ENCODE measurements around the gene SHISAL1.

Gene SHISAL1

DNA sequence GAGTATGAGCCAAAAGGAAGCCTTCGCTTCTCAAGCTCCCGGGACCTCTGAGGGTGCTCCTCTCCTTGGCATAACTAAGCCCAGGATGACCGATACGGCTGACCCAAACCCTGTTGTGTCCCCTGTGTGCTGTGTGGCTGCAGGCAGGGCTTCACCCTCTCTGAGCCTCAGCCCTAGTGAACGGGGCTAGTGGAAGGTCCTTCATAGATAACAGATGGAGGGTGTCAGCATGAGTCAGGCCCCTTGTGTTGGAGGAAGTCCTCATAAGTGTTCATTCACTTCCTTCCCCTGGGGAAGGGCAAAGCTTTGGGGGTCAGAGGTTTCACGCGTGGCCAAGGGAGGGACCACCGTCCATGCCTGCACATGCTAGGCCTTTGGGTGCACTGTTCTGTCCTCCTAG is 21.5 kb downstream of the SHISAL1 start:
- DNase-seq (ENCODE audit: low read depth) = peak; percentile 38
- H3K4me3 ChIP-seq (ENCODE audit: control insufficient read depth, low read depth, low read length) = no peak overlapping the region
- TF ChIP-seq, protein P1, sequence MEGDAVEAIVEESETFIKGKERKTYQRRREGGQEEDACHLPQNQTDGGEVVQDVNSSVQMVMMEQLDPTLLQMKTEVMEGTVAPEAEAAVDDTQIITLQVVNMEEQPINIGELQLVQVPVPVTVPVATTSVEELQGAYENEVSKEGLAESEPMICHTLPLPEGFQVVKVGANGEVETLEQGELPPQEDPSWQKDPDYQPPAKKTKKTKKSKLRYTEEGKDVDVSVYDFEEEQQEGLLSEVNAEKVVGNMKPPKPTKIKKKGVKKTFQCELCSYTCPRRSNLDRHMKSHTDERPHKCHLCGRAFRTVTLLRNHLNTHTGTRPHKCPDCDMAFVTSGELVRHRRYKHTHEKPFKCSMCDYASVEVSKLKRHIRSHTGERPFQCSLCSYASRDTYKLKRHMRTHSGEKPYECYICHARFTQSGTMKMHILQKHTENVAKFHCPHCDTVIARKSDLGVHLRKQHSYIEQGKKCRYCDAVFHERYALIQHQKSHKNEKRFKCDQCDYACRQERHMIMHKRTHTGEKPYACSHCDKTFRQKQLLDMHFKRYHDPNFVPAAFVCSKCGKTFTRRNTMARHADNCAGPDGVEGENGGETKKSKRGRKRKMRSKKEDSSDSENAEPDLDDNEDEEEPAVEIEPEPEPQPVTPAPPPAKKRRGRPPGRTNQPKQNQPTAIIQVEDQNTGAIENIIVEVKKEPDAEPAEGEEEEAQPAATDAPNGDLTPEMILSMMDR (conservative IDR thresholded peaks at IDR 0.05; ENCODE audit: control insufficient read depth, insufficient read depth, low read depth, low read length) = no peak

DNA sequence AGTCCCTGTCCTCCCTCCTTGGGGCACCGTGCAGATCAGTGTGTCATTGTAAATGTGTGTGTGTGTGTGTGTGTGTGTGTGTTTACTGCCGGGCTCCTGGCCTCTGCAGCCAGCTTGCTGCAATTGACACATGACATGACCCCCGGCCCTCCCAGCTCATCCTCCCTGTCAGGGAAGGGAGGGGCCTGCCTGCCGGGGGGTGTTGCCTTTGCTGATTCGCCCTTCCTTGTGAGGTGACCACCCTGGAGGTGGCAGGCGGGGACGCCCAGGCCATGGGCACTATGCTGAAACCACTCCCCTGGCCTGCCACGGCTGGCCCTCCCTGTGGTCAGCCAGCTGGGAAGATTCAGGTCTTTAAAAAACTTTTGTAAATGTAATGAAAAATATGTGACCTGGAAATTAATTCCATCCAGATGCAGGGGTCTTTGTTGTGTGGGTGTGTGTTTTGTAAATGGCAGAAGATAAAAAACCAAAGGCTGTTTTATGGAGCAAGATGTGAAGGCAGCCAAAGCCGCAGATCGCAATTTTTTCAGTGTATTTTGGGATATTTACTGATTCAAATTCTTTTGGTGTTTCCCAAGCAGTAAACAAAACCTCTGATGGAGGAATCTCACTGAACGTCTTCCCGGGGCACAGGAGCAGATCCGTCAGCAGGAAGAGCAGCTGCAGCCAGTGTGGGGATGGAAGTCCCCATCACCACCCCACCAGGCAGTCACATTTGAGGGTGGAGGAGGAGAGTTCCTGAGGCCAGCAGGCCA is 23.2 kb downstream of the SHISAL1 start:
- peak; percentile 27 for DNase-seq (ENCODE audit: low read depth)

DNA sequence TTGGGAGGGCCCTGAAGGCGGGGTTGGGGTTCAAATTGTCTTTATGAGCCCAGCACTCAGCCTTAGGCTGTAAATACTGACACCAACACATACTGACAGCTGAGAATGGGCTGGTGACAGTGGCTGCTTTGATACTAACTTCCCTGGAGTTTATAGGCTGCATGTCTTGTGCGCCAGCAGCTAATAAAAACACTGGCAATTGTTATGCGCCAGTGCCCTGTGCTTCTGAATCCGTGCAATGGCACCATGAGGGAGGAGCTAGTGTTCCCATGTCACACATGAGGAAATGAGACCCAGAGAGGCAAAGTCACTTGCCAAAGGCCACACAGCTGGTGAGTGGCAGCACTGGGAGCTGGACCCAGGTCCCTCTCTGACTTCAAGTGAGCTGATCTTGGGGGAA is 23.8 kb downstream of the SHISAL1 start:
- H3K4me3 ChIP-seq (ENCODE audit: control insufficient read depth, low read depth, low read length) = no peak overlapping the region
- TF ChIP-seq, protein P1 (conservative IDR thresholded peaks at IDR 0.05; ENCODE audit: control insufficient read depth, insufficient read depth, low read depth, low read length) = no peak
- DNase-seq (ENCODE audit: low read depth) = no peak

More for the DNA sequence above, 23.2 kb downstream of the SHISAL1 start:
- TF ChIP-seq, protein P1 (conservative IDR thresholded peaks at IDR 0.05; ENCODE audit: control insufficient read depth, insufficient read depth, low read depth, low read length) = no peak
- no peak overlapping the region for H3K4me3 ChIP-seq (ENCODE audit: control insufficient read depth, low read depth, low read length)

DNA sequence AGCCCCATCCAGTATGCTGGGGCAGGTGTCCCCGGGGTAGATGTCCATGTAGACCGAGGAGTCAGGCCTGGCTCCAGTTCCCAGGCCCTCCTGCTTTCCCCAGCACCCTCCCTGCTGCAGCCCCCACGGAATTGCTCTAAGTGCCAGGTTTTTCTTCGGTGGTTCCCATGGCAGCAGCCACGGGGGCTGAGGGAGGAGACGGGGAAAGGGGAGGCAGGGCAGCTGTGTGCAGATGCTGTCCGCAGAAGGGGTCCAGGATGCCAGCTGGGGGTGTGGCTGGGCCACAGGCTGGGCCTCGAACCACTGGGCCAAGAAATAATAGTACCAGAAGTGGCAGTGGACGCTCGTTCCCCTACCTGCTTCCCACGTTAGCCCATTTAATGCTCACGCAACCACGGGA is 25.0 kb downstream of the SHISAL1 start:
- TF ChIP-seq, protein P1 (conservative IDR thresholded peaks at IDR 0.05; ENCODE audit: control insufficient read depth, insufficient read depth, low read depth, low read length) = no peak
- no peak overlapping the region for H3K4me3 ChIP-seq (ENCODE audit: control insufficient read depth, low read depth, low read length)
- DNase-seq (ENCODE audit: low read depth) = no peak

DNA sequence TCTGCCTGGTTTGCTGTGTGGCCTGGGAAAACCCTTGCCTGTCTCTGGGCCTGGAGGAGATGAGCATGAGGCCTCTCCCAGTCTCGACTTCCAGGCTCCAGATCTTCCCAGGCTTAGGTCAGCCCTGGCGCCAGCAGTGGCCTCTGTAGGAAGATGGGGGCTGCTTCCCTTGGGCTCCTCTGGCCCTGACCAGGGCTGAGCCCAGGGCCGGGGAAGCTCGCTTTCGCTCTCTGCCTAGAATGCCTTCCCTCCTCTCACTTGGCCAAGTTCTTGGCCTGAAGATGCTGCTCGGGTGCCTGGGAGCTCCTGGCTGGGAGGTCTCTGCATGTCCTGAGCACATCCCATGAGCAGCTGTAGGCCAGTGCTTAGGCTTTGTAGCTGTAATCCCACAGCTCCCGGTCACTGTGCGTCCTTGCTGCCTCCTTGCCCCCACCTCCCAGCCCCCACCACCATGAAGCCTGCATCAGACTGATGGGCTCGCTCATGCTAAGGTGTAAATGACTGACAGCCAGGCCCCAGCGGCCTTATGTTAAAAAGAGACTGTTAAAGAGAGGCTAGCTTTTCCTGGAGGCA is 25.5 kb downstream of the SHISAL1 start:
- H3K4me3 ChIP-seq (ENCODE audit: control insufficient read depth, low read depth, low read length) = no peak overlapping the region
- TF ChIP-seq, protein P1 (conservative IDR thresholded peaks at IDR 0.05; ENCODE audit: control insufficient read depth, insufficient read depth, low read depth, low read length) = no peak
- no peak for DNase-seq (ENCODE audit: low read depth)

DNA sequence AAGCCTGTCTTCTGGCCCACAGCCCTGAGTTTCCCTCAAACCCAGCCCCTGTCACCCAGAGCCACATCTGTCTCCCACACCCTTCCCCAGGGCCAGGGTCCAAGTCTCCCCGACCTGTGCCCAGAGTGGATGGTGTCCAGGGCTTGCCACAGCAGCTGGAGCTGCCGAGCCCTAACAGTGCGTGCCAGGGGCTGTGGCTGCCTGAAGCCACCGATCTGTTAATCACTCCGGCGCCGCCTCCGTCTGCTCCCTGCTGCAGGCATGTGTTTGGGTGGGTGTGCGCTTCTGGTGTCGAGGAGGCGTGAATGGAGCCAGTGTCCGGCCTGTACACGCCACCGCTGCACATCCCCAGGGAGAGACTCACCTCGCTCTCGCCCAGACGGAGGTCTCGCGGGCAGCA is 26.1 kb downstream of the SHISAL1 start:
- no peak overlapping the region for H3K4me3 ChIP-seq (ENCODE audit: control insufficient read depth, low read depth, low read length)
- peak; percentile 18 for DNase-seq (ENCODE audit: low read depth)
- TF ChIP-seq, protein P1 (conservative IDR thresholded peaks at IDR 0.05; ENCODE audit: control insufficient read depth, insufficient read depth, low read depth, low read length) = no peak
